B cell (primary cell): ENCODE measurements around the gene NAA35. TPM values are rescaled to one million over a fixed set of nuclear protein-coding genes. Genes with fewer than 3 reads are reported as not detected.

Experiments
- ATAC-seq: fragments of 200-7000 bp; cut with Tn5 transposase; one replicate; pipeline ENCODE4 v1.10.0; 2021; ENCODE audit warnings: low read depth, mild to moderate bottlenecking, moderate number of reproducible peaks, moderate library complexity
- CTCF ChIA-PET: fragments of 350-600 bp; sonication (Branson Sonifier 250); formaldehyde crosslinking; loops from one replicate; lab custom pipeline; 2021; ENCODE audit warnings: antibody characterized with exemption, inconsistent platforms; lab: Charles Lee
- POLR2A ChIA-PET: fragments of 350-600 bp; sonication (Branson Sonifier 250); formaldehyde crosslinking; loops from one replicate; lab custom pipeline; 2021; ENCODE audit warnings: antibody characterized with exemption; lab: Charles Lee
- DNase-seq: peaks from one replicate; pipeline ENCODE4 v3.0.0; 2013
- H2AFZ ChIP-seq: 2 replicates; pipeline ENCODE4 v1.6.1; 2012; ENCODE audit warnings: mild to moderate bottlenecking, low read depth, low read length; ENCODE audit not compliant: insufficient read depth, poor library complexity, severe bottlenecking
- H3K27ac ChIP-seq, 2 donors: 1 replicate in 1 of 2; 2 replicates in 1 of 2; pipeline ENCODE4 v1.5.1; 2012 to 2013; ENCODE audit warnings: low read length in 2 of 2, mild to moderate bottlenecking in 2 of 2, moderate library complexity in 1 of 2
- H3K27me3 ChIP-seq, 4 experiments: fragments of 200-600 bp in 1 of 4; sonication (generic) in 1 of 4; replicated peaks in 1 of 4; 1 replicate in 2 of 4; 2 replicates in 2 of 4; pipeline versions ENCODE4 v1.6.1 to v1.7.0; 2013 to 2016; ENCODE audit warnings: low read length in 3 of 4, mild to moderate bottlenecking in 2 of 4, mixed read lengths in 1 of 4, moderate library complexity in 1 of 4; ENCODE audit not compliant: insufficient read depth in 4 of 4, control insufficient read depth in 3 of 4; ENCODE audit errors: control extremely low read depth in 1 of 4
- H3K36me3 ChIP-seq, 2 experiments: replicated peaks in 1 of 2; 1 replicate in 1 of 2; 2 replicates in 1 of 2; pipeline versions ENCODE4 v1.6.1 to v1.7.1; 2013; ENCODE audit warnings: low read length in 1 of 2; ENCODE audit not compliant: insufficient read depth in 2 of 2, control insufficient read depth in 1 of 2; ENCODE audit errors: control extremely low read depth in 1 of 2, extremely low read depth in 1 of 2
- H3K4me1 ChIP-seq, 2 donors: fragments of 200-600 bp in 1 of 2; sonication (generic) in 1 of 2; 1 replicate in 1 of 2; 2 replicates in 1 of 2; pipeline versions ENCODE4 v1.5.1 to v1.6.1; 2013 to 2017; ENCODE audit warnings: low read length in 2 of 2; ENCODE audit not compliant: control insufficient read depth in 2 of 2, insufficient read depth in 2 of 2
- H3K4me2 ChIP-seq: replicated peaks from 2 replicates; pipeline ENCODE3; 2012; ENCODE audit warnings: mild to moderate bottlenecking, low read depth, low read length; ENCODE audit not compliant: poor library complexity, severe bottlenecking
- H3K4me3 ChIP-seq, 5 experiments: fragments of 200-600 bp in 1 of 5; sonication (generic) in 1 of 5; 1 replicate in 3 of 5; 2 replicates in 2 of 5; pipeline versions ENCODE4 v1.5.1 to v1.7.0; 2011 to 2016; ENCODE audit warnings: low read length in 4 of 5, mild to moderate bottlenecking in 4 of 5, low read depth in 2 of 5, control low read depth in 1 of 5, moderate library complexity in 1 of 5; ENCODE audit not compliant: insufficient read depth in 1 of 5; ENCODE audit errors: control extremely low read depth in 1 of 5, extremely low read depth in 1 of 5
- H3K79me2 ChIP-seq: fragments of 200-600 bp; sonication (generic); one replicate; pipeline ENCODE4 v1.6.0; 2016; ENCODE audit warnings: low read length; ENCODE audit not compliant: control insufficient read depth, insufficient read depth
- H3K9ac ChIP-seq: fragments of 200-600 bp; sonication (generic); 2 replicates; pipeline ENCODE4 v1.6.1; 2017; ENCODE audit warnings: mild to moderate bottlenecking, low read length, moderate library complexity
- H3K9me3 ChIP-seq, 3 donors: one replicate each; pipeline versions ENCODE4 v1.6.1 to v1.7.1; 2013; ENCODE audit warnings: low read length in 2 of 3; ENCODE audit not compliant: control insufficient read depth in 2 of 3, insufficient read depth in 1 of 3; ENCODE audit errors: control extremely low read depth in 1 of 3
- H4K20me1 ChIP-seq: 2 replicates; pipeline ENCODE4 v1.6.0; 2012; ENCODE audit warnings: mild to moderate bottlenecking, low read length; ENCODE audit not compliant: insufficient read depth, control insufficient read depth, poor library complexity, severe bottlenecking
- H3K27ac Mint-ChIP-seq: one replicate; pipeline ENCODE4 v1.8.0; 2021; ENCODE audit warnings: mixed read lengths
- H3K27me3 Mint-ChIP-seq: one replicate; pipeline ENCODE4 v1.8.0; 2021; ENCODE audit warnings: mixed read lengths
- H3K4me1 Mint-ChIP-seq: one replicate; pipeline ENCODE4 v1.8.0; 2021; ENCODE audit warnings: mixed read lengths
- H3K4me3 Mint-ChIP-seq: one replicate; pipeline ENCODE4 v1.8.0; 2021; ENCODE audit warnings: mixed read lengths
- H3K9me3 Mint-ChIP-seq: one replicate; pipeline ENCODE4 v1.8.0; 2022; ENCODE audit warnings: mixed read lengths; ENCODE audit not compliant: insufficient read depth
- EZH2 ChIP-seq: IDR thresholded peaks from 2 replicates; pipeline ENCODE4 v1.6.1; 2012; ENCODE audit warnings: borderline replicate concordance, low read depth, mild to moderate bottlenecking, moderate library complexity, low read length; ENCODE audit not compliant: insufficient read depth, poor library complexity, severe bottlenecking
- WGBS: methylation state at CpG from one replicate; pipeline ENCODE4 v1.1.5; 2013; ENCODE audit warnings: missing lambda C conversion rate; ENCODE audit not compliant: insufficient coverage; 5-methylcytosine and 5-hydroxymethylcytosine counted together
- intact Hi-C: fragments of 100-400 bp; cut with micrococcal nuclease; formaldehyde crosslinking; loops from one replicate; pipeline ENCODE4 v1.10.0; 2022
- polyA plus RNA-seq: library from polyadenylated mRNA; depleted of rRNA; stranded (reverse); fragments of >200 nt; gene quantifications from 2 replicates; pipeline ENCODE4 v1.2.3, GENCODE V29; 2012
- total RNA-seq, 2 donors: library from RNA; stranded (reverse); fragments of 120-200 nt in 1 of 2; gene quantifications; 1 replicate in 1 of 2; 2 replicates in 1 of 2; pipeline versions ENCODE4 v1.2.3 to v1.2.4, GENCODE V29; 2013 to 2022
- TF ChIP-seq, protein P1 (sequence below): fragments of 200-600 bp; IDR thresholded peaks from one replicate; pipeline ENCODE4 v1.8.0; 2022; ENCODE audit warnings: antibody characterized with exemption, mild to moderate bottlenecking

The NAA35 gene
- total and polyA plus RNA-seq, 2 donors (not counting 1 experiment from before 2014, with no cell fraction given) = 4.5 to 26.2 TPM

DNA sequence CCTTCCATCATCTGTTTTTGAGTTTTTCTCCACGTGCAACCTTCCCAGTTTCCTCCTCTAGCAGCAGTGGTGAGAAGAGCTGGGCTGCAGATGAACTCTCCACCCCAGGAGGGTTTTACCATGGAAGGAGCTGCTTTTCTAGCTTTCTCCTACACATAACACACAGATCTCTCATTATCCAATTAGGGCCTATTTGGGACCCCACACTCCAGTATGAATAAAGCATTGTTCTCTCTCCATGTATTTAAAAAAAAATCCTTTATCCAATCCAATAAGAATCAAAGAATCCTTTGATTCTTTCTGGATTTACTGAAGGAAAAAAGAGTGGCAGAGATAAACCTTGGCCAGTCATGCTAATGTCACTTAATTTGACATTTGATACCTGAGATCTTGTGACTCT lies 31.6 kb upstream of the NAA35 start:
- Histone ChIP-seq H3K27ac (no peak overlapping the region), H4K20me1 (no peaks in the 10 kb centered on the region), H3K4me1 (no peaks in the 10 kb centered on the region), H3K9me3 (no peaks in the 10 kb centered on the region), H3K36me3 (no peaks in the 10 kb centered on the region), H3K27me3 (no peaks in the 10 kb centered on the region), H3K79me2 (no peaks in the 10 kb centered on the region), H2AFZ (no peak overlapping the region), H3K4me2 (no peak overlapping the region), H3K9ac (no peak overlapping the region), H3K4me3 (no peak overlapping the region)
- intact Hi-C loops = no loop called here
- Mint-ChIP-seq H3K27ac (no peak overlapping the region), H3K9me3 (no peaks in the 10 kb centered on the region), H3K27me3 (peaks cover 4% of the 10 kb centered on the region), H3K4me3 (no peak overlapping the region), H3K4me1 (peaks cover 5% of the 10 kb centered on the region)
- no CpG with 5 or more reads among the region's 1 CpG for WGBS
- no peak for TF ChIP-seq EZH2
- TF ChIP-seq, protein P1, sequence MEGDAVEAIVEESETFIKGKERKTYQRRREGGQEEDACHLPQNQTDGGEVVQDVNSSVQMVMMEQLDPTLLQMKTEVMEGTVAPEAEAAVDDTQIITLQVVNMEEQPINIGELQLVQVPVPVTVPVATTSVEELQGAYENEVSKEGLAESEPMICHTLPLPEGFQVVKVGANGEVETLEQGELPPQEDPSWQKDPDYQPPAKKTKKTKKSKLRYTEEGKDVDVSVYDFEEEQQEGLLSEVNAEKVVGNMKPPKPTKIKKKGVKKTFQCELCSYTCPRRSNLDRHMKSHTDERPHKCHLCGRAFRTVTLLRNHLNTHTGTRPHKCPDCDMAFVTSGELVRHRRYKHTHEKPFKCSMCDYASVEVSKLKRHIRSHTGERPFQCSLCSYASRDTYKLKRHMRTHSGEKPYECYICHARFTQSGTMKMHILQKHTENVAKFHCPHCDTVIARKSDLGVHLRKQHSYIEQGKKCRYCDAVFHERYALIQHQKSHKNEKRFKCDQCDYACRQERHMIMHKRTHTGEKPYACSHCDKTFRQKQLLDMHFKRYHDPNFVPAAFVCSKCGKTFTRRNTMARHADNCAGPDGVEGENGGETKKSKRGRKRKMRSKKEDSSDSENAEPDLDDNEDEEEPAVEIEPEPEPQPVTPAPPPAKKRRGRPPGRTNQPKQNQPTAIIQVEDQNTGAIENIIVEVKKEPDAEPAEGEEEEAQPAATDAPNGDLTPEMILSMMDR = no peak
- ATAC-seq (no peak), DNase-seq (no peak)
- POLR2A ChIA-PET = no interaction called here
- CTCF ChIA-PET = no interaction called here

DNA sequence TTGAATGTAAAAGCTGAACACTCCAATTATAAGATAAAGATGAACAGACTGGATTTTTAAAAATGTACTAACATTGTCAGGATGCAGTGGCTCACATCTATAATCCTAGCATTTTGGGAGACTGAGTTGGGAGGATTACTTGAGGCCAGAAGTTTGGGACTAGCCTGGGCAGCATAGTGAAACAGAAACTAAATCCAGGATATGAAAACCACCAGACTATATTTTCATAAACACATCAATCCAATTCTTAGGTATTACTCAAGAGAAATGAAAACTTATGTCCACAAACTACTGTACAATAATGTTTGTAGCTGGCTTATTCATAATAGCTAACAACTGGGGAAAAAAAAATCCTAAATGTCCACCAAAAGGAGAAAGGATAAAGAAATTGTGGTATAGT lies 26.8 kb upstream of the NAA35 start:
- no peak for DNase-seq
- no peak overlapping the region for H3K9ac ChIP-seq
- no peaks in the 10 kb centered on the region for H3K36me3 ChIP-seq
- no peaks in the 10 kb centered on the region for H3K4me1 ChIP-seq
- no peak overlapping the region for H2AFZ ChIP-seq
- H3K27ac ChIP-seq = no peak overlapping the region
- no peak for ATAC-seq
- no peak overlapping the region for H3K4me2 ChIP-seq
- ChIA-PET POLR2A (no interaction called here), CTCF (no interaction called here)
- H3K4me3 Mint-ChIP-seq = no peak overlapping the region
- no peak overlapping the region for H3K4me3 ChIP-seq
- no peaks in the 10 kb centered on the region for H3K9me3 Mint-ChIP-seq
- no peaks in the 10 kb centered on the region for H3K79me2 ChIP-seq
- H3K4me1 Mint-ChIP-seq = peaks cover 5% of the 10 kb centered on the region
- intact Hi-C loops = no loop called here
- H3K27ac Mint-ChIP-seq = no peak overlapping the region
- TF ChIP-seq, protein P1 = no peak
- no peak for TF ChIP-seq EZH2
- H3K27me3 ChIP-seq = no peaks in the 10 kb centered on the region
- H3K27me3 Mint-ChIP-seq = peaks cover 4% of the 10 kb centered on the region
- H3K9me3 ChIP-seq = no peaks in the 10 kb centered on the region
- no peaks in the 10 kb centered on the region for H4K20me1 ChIP-seq
